Measurements from ENCODE around the gene SBF2. TPM values are rescaled to one million over a fixed set of nuclear protein-coding genes. Genes with fewer than 3 reads are reported as not detected.

Gene SBF2
- total RNA-seq, 4 donors from 2014 or later: 53.8 to 125 (median 76.4) TPM

DNA sequence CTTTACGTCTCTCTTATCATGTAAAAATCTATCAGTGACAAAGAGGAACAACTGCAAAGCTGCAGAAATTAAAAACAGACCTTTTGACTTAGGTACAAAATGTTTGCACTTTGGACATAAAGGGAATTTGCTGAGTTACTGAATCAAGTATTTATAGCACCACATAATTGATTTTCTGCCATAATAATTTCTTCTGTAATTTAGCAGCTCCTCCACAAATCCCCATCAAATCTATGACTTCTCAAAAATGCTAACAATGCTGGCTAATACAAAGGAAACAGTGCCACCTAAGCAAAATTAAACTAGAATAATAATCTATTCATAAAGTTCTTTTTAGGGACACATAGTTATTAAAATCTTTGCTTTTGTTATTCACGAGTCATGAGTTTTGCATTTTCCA is 415.1 kb downstream of the SBF2 start:
- DNase-seq (ENCODE audit: low spot score) (no peak), ATAC-seq (ENCODE audit: low FRiP score) (no peak)
- TF ChIP-seq, protein P1, sequence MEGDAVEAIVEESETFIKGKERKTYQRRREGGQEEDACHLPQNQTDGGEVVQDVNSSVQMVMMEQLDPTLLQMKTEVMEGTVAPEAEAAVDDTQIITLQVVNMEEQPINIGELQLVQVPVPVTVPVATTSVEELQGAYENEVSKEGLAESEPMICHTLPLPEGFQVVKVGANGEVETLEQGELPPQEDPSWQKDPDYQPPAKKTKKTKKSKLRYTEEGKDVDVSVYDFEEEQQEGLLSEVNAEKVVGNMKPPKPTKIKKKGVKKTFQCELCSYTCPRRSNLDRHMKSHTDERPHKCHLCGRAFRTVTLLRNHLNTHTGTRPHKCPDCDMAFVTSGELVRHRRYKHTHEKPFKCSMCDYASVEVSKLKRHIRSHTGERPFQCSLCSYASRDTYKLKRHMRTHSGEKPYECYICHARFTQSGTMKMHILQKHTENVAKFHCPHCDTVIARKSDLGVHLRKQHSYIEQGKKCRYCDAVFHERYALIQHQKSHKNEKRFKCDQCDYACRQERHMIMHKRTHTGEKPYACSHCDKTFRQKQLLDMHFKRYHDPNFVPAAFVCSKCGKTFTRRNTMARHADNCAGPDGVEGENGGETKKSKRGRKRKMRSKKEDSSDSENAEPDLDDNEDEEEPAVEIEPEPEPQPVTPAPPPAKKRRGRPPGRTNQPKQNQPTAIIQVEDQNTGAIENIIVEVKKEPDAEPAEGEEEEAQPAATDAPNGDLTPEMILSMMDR (IDR thresholded peaks at IDR 0.05): no peak

DNA sequence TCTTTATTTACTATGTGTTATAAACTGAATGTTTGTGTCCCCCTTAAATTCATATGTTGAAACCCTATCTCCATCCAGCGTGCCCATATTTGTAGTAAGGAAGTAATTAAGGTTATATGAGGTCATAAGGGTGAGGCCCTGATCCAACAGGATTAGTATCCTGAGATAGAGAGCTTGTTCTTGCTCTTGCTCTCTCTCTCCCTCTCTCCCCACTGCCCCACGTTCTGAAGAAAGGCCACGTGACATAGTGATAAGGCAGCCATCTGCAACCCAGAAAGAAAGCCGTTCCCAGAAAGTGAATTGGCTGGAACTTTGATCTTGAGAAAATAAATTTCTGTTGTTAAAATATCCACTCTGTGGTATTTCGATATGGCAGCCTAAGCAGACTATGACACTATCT is 417.7 kb downstream of the SBF2 start:
- no peak for ATAC-seq (ENCODE audit: low FRiP score)
- TF ChIP-seq, protein P1 (IDR thresholded peaks at IDR 0.05): no peak
- no peak for DNase-seq (ENCODE audit: low spot score)

DNA sequence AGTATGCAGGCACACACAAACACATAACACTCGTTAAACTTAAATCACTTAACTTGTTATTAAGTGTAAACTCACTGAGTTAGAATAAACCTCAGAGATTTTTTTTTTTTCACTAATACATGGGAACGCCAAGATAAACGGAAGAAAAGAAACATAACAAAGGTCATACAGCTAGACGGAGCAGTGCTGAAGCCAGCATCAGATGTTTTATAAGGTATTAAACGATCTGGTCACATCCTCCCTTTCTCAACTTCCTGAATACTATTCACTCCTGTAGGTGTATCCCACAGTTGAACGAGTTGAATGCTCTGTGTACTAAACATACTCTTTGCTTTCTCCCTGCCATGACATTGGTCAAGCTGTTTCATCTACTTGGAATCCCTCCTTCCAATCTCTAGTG is 418.2 kb downstream of the SBF2 start:
- ATAC-seq (ENCODE audit: low FRiP score): no peak

DNA sequence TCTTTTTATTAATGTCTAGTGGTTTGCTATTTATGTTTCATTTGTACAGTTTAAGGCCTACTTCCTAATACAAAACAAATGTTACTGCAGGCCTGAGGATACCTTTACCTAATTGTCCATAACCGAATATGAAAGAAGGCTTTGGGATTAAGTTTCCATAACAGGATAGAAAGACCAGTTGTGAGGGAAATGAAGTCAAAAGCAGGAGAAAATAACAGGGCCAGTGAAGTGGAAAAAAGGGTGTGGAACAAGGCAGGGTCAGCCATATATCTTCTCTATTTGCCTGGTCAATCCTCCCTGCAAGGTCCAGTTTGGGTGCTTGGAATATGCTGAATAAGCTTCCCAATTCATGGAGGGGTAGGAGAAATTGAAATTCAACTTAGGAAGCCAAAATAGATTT is 418.6 kb downstream of the SBF2 start:
- DNase-seq (ENCODE audit: low spot score) (no peak), ATAC-seq (ENCODE audit: low FRiP score) (no peak)

More for the DNA sequence above, 418.2 kb downstream of the SBF2 start:
- TF ChIP-seq, protein P1 (IDR thresholded peaks at IDR 0.05): no peak
- no peak for DNase-seq (ENCODE audit: low spot score)

DNA sequence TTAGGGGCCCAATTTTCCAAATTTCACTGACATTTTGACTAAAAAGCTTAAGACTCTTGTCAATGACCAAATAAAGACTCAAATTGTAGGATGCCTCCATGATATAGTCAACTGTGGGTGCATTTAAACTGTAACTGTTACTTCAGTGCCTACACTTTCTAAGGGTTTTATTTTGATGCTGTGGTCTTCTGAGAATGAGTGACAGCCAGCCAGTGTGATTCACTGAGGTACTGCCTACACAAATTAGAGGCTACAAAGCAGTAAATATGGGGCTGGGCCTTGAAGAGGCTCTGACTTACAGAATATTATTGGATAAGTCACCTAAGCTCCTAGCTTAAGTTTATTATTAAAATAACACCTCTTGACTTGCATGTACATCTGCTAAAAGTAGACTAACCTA is 419.6 kb downstream of the SBF2 start:
- TF ChIP-seq, protein P1 (IDR thresholded peaks at IDR 0.05): no peak
- DNase-seq (ENCODE audit: low spot score): no peak
- ATAC-seq (ENCODE audit: low FRiP score): no peak

More for the DNA sequence above, 418.6 kb downstream of the SBF2 start:
- TF ChIP-seq, protein P1 (IDR thresholded peaks at IDR 0.05): no peak

DNA sequence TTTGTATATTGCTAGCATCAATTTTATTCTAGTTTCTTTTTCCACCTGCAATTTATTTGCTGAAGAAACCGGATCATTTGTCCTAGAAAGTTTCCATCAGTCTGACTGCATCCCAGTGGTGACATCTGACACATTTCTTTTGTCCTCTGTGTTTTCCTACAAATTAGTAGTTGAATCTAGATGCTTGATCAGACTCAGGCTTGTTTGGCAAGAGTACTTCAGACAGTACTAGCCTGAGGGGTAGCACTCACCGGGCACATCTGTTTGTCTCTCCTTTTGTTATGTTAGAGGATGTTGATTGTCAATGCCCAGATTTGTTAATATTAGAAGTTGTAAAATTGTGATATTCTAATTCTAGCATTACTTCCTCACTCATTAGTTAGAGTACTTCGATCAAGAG is 425.4 kb downstream of the SBF2 start:
- DNase-seq (ENCODE audit: low spot score): no peak
- TF ChIP-seq, protein P1 (IDR thresholded peaks at IDR 0.05): no peak
- no peak for ATAC-seq (ENCODE audit: low FRiP score)

DNA sequence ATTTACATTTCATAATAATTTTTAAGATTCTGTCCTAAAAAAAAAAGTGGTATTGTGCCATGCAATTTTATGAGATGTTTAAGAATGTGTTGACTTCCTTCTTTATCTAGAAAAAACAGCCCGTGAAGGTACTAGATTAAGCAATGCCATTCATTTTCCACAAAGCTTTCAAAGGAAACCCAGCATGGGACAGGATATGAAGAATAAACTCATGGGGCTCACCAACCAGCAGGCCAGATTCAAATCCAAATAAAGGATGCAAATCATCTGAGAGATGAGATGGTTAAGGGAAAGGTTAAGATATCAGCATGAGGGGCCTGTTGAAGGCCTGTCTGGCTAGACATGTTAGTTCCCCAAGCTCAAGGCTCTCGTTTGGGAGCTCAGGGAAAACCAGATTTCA is 431.0 kb downstream of the SBF2 start:
- DNase-seq (ENCODE audit: low spot score): no peak
- ATAC-seq (ENCODE audit: low FRiP score): no peak

More for the DNA sequence above, 431.0 kb downstream of the SBF2 start:
- TF ChIP-seq, protein P1 (IDR thresholded peaks at IDR 0.05): no peak
